ENCODE results near the gene DENND2C.

DNA sequence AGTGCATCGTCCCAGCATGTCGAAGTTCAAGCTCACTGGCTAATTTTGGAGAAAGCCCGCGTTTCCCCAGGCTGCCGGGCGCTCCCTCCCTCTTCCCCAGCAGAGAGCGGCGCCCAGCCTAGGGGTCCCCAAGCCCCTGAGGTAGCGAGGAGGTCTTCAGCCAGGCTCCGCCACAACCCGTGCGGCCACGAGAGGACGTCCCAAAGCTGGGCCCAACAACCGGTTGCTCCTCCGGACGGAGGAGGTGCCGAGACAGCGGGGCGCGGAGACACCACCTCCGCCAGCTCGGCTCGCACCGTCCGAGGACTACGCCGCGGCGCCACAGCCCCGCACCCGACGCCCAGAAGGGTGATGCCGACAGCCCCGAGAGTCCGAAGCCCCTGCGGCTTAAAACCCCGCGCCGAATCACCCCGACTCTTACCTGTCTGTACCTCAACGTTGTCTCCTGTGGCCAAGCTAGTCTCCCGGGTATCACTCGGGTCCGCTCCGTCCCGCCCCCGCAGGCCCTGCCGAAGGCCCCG is at the start of gene DENND2C:
- TF ChIP-seq, protein P1, sequence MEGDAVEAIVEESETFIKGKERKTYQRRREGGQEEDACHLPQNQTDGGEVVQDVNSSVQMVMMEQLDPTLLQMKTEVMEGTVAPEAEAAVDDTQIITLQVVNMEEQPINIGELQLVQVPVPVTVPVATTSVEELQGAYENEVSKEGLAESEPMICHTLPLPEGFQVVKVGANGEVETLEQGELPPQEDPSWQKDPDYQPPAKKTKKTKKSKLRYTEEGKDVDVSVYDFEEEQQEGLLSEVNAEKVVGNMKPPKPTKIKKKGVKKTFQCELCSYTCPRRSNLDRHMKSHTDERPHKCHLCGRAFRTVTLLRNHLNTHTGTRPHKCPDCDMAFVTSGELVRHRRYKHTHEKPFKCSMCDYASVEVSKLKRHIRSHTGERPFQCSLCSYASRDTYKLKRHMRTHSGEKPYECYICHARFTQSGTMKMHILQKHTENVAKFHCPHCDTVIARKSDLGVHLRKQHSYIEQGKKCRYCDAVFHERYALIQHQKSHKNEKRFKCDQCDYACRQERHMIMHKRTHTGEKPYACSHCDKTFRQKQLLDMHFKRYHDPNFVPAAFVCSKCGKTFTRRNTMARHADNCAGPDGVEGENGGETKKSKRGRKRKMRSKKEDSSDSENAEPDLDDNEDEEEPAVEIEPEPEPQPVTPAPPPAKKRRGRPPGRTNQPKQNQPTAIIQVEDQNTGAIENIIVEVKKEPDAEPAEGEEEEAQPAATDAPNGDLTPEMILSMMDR (IDR thresholded peaks at IDR 0.05; ENCODE audit: insufficient read depth, low read depth, low read length), result no peak
- TF ChIP-seq EZH2 (IDR thresholded peaks at IDR 0.05; ENCODE audit: insufficient read depth, low read length), result no peak
